HepG2 (cell line): ENCODE measurements around the gene EPDR1. TPM values are rescaled to one million over a fixed set of nuclear protein-coding genes. Genes with fewer than 3 reads are reported as not detected.

ENCODE experiments used
- ATF5 ChIP-seq: sonication (generic); formaldehyde crosslinking; IDR thresholded peaks from 2 replicates; pipeline ENCODE4 v1.4.0; 2020; ENCODE audit warnings: mild to moderate bottlenecking, low read depth, missing genetic modification reagents
- BATF2 ChIP-seq: sonication (generic); formaldehyde crosslinking; IDR thresholded peaks from 2 replicates; pipeline ENCODE4 v1.8.0; 2022; ENCODE audit warnings: mild to moderate bottlenecking, missing genetic modification reagents, moderate library complexity
- BRD4 ChIP-seq: sonication (generic); formaldehyde crosslinking; IDR thresholded peaks from 2 replicates; pipeline ENCODE4 v1.4.0; 2020; ENCODE audit warnings: missing genetic modification reagents
- CENPBD1 ChIP-seq: sonication (generic); formaldehyde crosslinking; IDR thresholded peaks from 2 replicates; pipeline ENCODE4 v1.8.0; 2022; ENCODE audit warnings: missing genetic modification reagents, low read depth, mild to moderate bottlenecking, borderline replicate concordance
- DZIP1 ChIP-seq: sonication (generic); formaldehyde crosslinking; IDR thresholded peaks from 2 replicates; pipeline ENCODE4 v1.5.0; 2020; ENCODE audit warnings: mild to moderate bottlenecking, missing genetic modification reagents
- ELF4 ChIP-seq: sonication (generic); formaldehyde crosslinking; IDR thresholded peaks from 2 replicates; pipeline ENCODE4 v1.5.0; 2020; ENCODE audit warnings: missing genetic modification reagents, mild to moderate bottlenecking, moderate library complexity, borderline replicate concordance
- GABPA ChIP-seq, 2 experiments: IDR thresholded peaks; 2 replicates each; pipeline ENCODE4 v1.6.1; 2011 to 2016; ENCODE audit warnings: low read depth in 2 of 2, low read length in 1 of 2, missing biosample characterization in 1 of 2, missing genetic modification characterization in 1 of 2
- GATA4 ChIP-seq: sonication (generic); IDR thresholded peaks from 2 replicates; pipeline ENCODE4 v1.6.1; 2016; ENCODE audit warnings: antibody characterized with exemption, low read depth, borderline replicate concordance
- HMG20B ChIP-seq: conservative IDR thresholded peaks from 2 replicates; pipeline ENCODE4 v1.6.1; 2016; ENCODE audit warnings: missing genetic modification reagents, missing compliant biosample characterization
- JDP2 ChIP-seq: sonication (generic); formaldehyde crosslinking; IDR thresholded peaks from 2 replicates; pipeline ENCODE4 v1.8.1; 2022; ENCODE audit warnings: missing genetic modification reagents, borderline replicate concordance
- MED1 ChIP-seq: sonication (generic); formaldehyde crosslinking; IDR thresholded peaks from 2 replicates; pipeline ENCODE4 v1.4.0; 2020; ENCODE audit warnings: missing genetic modification reagents
- MIER3 ChIP-seq: IDR thresholded peaks from 2 replicates; pipeline ENCODE4 v1.6.1; 2016; ENCODE audit warnings: missing compliant biosample characterization, borderline replicate concordance
- POLR2AphosphoS2 ChIP-seq: IDR thresholded peaks from 2 replicates; pipeline ENCODE4 v1.6.1; 2011; ENCODE audit warnings: low read depth, low read length, improper control_type of control experiment
- PRDM15 ChIP-seq: sonication (generic); formaldehyde crosslinking; IDR thresholded peaks from 2 replicates; pipeline ENCODE4 v1.4.0; 2020; ENCODE audit warnings: missing genetic modification reagents
- TBX3 ChIP-seq: fragments of 450-650 bp; IDR thresholded peaks from 2 replicates; pipeline ENCODE4 v1.6.1; 2017; ENCODE audit warnings: antibody characterized with exemption, mild to moderate bottlenecking, inconsistent platforms, borderline replicate concordance
- ZBTB39 ChIP-seq: sonication (generic); formaldehyde crosslinking; IDR thresholded peaks from 2 replicates; pipeline ENCODE4 v1.5.0; 2020; ENCODE audit warnings: missing genetic modification reagents
- ZNF367 ChIP-seq: sonication (generic); formaldehyde crosslinking; IDR thresholded peaks from 2 replicates; pipeline ENCODE4 v1.4.0; 2020; ENCODE audit warnings: missing genetic modification reagents, borderline replicate concordance
- ZNF790 ChIP-seq: sonication (generic); formaldehyde crosslinking; IDR thresholded peaks from 2 replicates; pipeline ENCODE4 v1.8.0; 2022; ENCODE audit warnings: missing genetic modification reagents, mild to moderate bottlenecking, borderline replicate concordance
- polyA plus RNA-seq, 8 experiments: library from polyadenylated mRNA; depleted of rRNA in 3 of 8; stranded (reverse) in 7 of 8; unstranded in 1 of 8; fragments of >200 nt; fragmentation: Illumina TruSeq in 4 of 8; extraction: Trizol in 4 of 8; gene quantifications; 2 replicates each; pipeline versions ENCODE4 v1.2.1 to v1.2.3, GENCODE V29; 2011 to 2016; ENCODE audit warnings: low read depth in 4 of 8, missing spikeins in 1 of 8, mixed read lengths in 1 of 8; ENCODE audit not compliant: insufficient read depth in 1 of 8
- total RNA-seq, 5 experiments: library from RNA; depleted of rRNA; stranded (reverse); fragments of >200 nt; fragmentation: Illumina TruSeq; extraction: Trizol; gene quantifications; 2 replicates each; pipeline ENCODE4 v1.2.3, GENCODE V29; 2016; ENCODE audit warnings: low read depth in 1 of 5

EPDR1 gene
- total and polyA plus RNA-seq, 2 of the 13 experiments (the other 11 are each of a cell fraction or from before 2014, with no cell fraction given), result 38.3 to 50.2 TPM

GRCh38 chr7:37942934-37943610 lies 22.6 kb downstream of the EPDR1 start (continued):
- TF ChIP-seq MIER3 (CRISPR knock-in tag), result peak; percentile 96; the same call in 1 of the 2 replicates
- peak; percentile 92 for TF ChIP-seq ZBTB39 (CRISPR knock-in tag)
- TF ChIP-seq BRD4 (CRISPR knock-in tag), result peak; percentile 76; the same call in 1 of the 2 replicates
- TF ChIP-seq BATF2, result no peak
- TF ChIP-seq ELF4 (CRISPR knock-in tag), result peak; percentile 35; the same call in 1 of the 2 replicates
- TF ChIP-seq ZNF367, result no peak
- no peak for TF ChIP-seq POLR2AphosphoS2
- TF ChIP-seq DZIP1 (CRISPR knock-in tag), result no peak
- TF ChIP-seq PRDM15, result peak; percentile 8; the same call in 1 of the 2 replicates
- TF ChIP-seq CENPBD1 (CRISPR knock-in tag), result no peak
- TF ChIP-seq MED1 (CRISPR knock-in tag), result peak; percentile 97
- peak; percentile 97 for TF ChIP-seq TBX3
- no peak for TF ChIP-seq ZNF790 (CRISPR knock-in tag)
- TF ChIP-seq HMG20B (CRISPR knock-in tag), result peak; percentile 93
- no peak for TF ChIP-seq ATF5 (CRISPR knock-in tag)
- TF ChIP-seq JDP2 (CRISPR knock-in tag), result no peak
- no peak for TF ChIP-seq GABPA (IDR thresholded peaks at IDR 0.05; ENCODE audit: low read depth, low read length)
- TF ChIP-seq GABPA (CRISPR knock-in tag; IDR thresholded peaks at IDR 0.05; ENCODE audit: low read depth), result no peak
- peak; percentile 65; the same call in 1 of the 2 replicates for TF ChIP-seq GATA4
